DMS79 treated with DMSO at 0.1 percent for 48 hours (cell line): ENCODE results near the gene DNAH1.
A peak's percentile ranks its signal among the peaks of the same experiment; 100 is the strongest.

Source experiments
- DNase-seq: peaks from one replicate; lab custom pipeline; 2025; lab: John Stamatoyannopoulos, UW

Gene DNAH1

GRCh38 chr3:52391096-52391495, 75.0 kb downstream of the DNAH1 start:
- no peak for DNase-seq

- no peak for DNase-seq
These were observed 76.3 kb downstream of the DNAH1 start for GRCh38 chr3:52392216-52392930.

- DNase-seq: no peak
These were observed 77.2 kb downstream of the DNAH1 start for GRCh38 chr3:52393131-52393807.

- no peak for DNase-seq
These were observed 78.0 kb downstream of the DNAH1 start for GRCh38 chr3:52393959-52394670.

- DNase-seq: no peak
These were observed 78.8 kb downstream of the DNAH1 start for GRCh38 chr3:52394751-52395502.

- peak; percentile 16 for DNase-seq
These were observed 79.4 kb downstream of the DNAH1 start for GRCh38 chr3:52395503-52395865.

- no peak for DNase-seq
These were observed 80.1 kb downstream of the DNAH1 start for GRCh38 chr3:52396011-52396906.

GRCh38 chr3:52396907-52397591, 80.9 kb downstream of the DNAH1 start:
- DNase-seq: no peak

GRCh38 chr3:52397676-52398399, 81.7 kb downstream of the DNAH1 start:
- DNase-seq: no peak

GRCh38 chr3:52398670-52399081, 82.6 kb downstream of the DNAH1 start:
- DNase-seq: no peak

- no peak for DNase-seq
These were observed 83.0 kb downstream of the DNAH1 start for GRCh38 chr3:52399131-52399530.

- no peak for DNase-seq
These were observed 83.5 kb downstream of the DNAH1 start for GRCh38 chr3:52399593-52399992.

GRCh38 chr3:52400275-52400793, 84.2 kb downstream of the DNAH1 start:
- no peak for DNase-seq

GRCh38 chr3:52401021-52401420, 84.9 kb downstream of the DNAH1 start:
- no peak for DNase-seq

- DNase-seq: no peak
These were observed 85.4 kb downstream of the DNAH1 start for GRCh38 chr3:52401551-52401950.

- DNase-seq: no peak
These were observed 86.0 kb downstream of the DNAH1 start for GRCh38 chr3:52402101-52402521.

- no peak for DNase-seq
These were observed 86.7 kb downstream of the DNAH1 start for GRCh38 chr3:52402706-52403270.

- DNase-seq: no peak
These were observed 87.2 kb downstream of the DNAH1 start for GRCh38 chr3:52403271-52403841.

- DNase-seq: no peak
These were observed 87.8 kb downstream of the DNAH1 start for GRCh38 chr3:52403955-52404354.
